NCI-H524 (cell line): Measurements from ENCODE around the gene AP2A2.
"Not testable (repeated sequence)": the region's sequence is repeated elsewhere in the genome, so short reads cannot be mapped to it uniquely, and the experiment has no call there.

ENCODE experiments used
- DNase-seq, 2 experiments: peaks; one replicate each; lab custom pipeline; 2025; lab: John Stamatoyannopoulos, UW

Gene AP2A2

DNA sequence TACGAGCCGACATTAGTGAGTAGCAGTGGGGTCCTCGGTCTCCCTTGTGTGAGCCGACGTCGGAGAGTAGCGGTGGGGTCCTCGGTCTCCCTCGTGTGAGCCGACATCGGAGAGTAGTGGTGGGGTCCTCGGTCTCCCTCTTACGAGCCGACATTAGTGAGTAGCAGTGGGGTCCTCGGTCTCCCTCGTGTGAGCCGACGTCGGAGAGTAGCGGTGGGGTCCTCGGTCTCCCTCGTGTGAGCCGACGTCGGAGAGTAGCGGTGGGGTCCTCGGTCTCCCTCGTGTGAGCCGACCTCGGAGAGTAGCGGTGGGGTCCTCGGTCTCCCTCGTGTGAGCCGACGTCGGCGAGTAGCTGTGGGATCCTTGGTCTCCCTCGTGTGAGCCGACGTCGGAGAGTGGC is 49.7 kb downstream of the AP2A2 start:
- DNase-seq, result not testable (repeated sequence)

DNA sequence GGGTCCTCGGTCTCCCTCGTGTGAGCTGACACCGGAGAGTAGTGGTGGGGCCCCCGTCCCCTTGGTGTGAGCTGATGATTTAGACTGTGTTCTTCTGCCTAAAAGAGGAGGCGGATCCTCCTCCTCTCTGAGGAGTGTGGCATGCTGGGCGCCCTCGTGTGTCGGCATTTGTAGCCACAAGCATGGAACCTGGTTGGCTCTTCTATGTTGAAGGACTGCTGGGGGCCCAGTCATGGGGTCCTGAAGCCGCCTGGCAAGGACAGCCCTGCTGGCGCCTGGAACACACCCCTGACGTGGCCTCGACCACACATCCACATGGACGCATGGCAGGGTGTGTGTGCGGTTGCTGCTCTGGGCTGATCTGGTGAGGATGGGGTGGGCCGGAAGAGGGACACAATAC is 50.2 kb downstream of the AP2A2 start:
- peak; percentile 19 to 52 for DNase-seq

DNA sequence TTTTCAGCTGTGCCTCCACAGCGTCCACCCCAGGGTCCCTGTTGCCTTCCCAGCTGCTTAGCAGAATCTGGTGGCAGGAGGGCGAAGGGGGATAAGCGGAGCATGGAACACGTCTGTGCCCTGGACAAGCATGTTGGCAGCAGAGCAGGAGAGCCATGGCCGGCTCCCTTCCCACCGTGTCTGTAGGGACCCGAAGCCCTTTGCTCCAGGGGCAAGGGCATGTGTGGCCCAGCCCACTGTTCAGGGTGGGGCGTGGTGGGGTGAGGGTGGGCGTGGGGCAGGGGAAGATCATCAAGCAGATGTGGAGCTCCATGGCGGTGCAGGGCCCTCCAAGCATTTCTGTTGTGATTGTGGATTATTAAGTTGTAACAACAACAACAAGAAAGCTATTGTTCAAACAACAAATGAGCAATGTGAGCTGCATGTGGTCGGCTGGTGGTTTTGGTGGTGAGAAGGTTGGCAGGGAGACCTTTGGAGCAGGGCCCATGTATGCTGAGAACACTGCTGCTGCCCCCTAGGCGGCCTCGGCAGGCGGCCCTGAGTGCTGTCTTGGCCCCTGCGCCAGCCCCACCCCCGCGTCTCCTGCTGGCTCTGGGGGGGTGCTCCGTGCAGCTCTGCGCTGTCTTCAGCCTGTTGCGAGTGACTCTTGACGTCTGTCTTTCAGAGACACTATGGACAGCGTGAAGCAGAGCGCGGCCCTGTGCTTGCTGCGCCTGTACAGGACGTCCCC is 50.9 kb downstream of the AP2A2 start:
- no peak for DNase-seq

DNA sequence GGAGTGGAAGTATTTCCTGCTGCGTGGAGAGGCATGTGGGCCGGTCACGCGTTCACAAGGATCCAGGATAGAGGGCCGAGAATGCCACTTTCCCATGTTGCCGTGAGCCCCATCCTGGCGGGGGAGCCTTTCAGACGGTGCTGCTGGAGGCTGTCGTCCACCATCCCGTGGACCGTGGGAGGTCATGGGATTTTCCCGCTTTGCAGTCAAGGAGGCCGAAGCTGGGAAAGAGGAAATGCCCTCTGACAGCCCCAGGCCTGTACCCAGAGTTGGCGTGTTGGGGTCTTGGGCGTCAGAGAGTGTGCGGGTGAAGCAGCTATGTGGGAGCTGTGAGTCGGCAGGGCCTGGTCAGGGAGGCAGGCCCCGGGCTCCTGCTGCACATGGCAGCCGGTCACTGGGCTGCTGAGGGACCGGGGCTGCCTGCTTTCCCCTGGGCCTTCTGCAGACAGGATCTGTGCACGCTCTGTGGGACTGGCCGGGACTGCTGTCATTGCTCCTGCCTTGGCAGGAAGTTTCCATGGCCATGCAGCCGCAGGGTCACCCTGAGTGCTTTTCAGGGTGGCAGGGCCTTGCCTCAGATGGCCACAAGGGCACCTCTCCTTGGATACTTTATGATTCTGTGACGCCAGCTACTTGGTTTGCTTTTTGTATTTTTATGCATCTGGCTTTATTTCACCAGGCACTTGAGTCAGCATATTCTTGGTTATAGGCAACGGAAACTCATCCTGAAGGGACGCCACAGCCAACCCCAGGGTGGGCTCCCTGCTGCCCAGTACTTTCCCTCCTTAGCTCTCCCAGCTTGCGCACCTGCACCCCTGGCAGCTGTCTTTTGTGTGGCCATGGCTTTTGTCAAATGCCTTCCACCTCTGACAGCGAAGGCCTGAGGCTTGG is 52.4 kb downstream of the AP2A2 start:
- no peak for DNase-seq

DNA sequence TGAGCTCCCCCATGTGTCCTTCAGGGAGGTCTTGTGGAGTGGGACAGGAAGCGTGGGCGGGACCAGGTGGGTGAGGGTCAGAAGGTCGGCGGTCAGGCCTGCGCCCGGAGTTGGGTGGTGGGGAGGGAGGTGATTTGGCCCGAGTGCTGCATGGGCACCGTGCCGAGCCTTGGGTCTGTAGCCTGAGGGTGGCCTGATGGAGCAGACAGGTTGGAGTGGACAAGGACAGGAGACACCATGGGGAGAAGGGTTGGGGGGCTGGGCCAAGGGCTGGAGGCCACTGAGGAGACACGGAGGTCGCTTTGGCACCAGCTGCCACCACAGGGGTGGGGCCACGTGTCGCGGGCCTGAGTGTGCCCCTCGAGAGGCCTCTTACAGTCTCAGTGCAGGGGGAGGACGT is 53.1 kb downstream of the AP2A2 start:
- no peak for DNase-seq

DNA sequence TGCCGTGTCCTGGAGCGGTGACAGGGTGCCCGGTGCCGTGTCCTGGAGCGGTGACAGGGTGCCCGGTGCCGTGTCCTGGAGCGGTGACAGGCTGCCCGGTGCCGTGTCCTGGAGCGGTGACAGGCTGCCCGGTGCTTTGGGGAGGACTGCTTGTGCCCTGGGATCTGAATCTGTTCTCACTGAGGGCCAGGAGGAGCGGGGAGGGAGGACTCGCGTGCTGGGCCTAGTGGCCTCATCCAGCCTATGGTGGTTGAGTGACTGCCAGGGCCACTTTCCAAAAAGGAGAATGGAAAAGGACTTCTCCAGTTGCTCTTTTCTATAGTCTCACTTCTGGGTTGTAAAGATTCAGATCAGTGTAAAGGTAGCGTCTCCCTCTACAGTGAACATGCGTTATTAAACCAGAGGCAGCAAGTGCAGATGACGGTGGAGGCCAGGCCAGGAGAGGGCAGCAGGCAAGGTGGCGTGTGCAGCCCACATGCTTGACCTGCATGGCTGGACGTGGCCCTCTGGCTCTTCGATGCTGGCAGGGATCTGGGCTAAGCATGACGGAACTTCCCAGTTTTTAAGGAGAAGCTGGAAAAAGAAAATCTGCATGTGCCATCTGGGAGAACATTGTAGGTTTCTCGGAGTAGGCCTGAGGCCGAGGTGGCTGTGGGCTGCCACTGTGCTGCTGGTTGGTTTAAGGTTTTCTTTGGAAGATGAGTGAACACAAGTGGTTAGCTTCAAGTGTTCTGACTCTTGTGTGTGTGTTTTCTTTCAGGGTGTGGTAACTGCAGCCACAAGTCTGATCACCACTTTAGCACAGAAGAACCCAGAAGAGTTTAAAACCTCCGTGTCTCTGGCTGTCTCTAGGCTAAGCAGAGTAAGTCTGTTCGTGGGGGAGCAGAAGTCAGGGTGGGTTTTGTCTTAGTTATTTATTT is 55.0 kb downstream of the AP2A2 start:
- DNase-seq, result no peak

DNA sequence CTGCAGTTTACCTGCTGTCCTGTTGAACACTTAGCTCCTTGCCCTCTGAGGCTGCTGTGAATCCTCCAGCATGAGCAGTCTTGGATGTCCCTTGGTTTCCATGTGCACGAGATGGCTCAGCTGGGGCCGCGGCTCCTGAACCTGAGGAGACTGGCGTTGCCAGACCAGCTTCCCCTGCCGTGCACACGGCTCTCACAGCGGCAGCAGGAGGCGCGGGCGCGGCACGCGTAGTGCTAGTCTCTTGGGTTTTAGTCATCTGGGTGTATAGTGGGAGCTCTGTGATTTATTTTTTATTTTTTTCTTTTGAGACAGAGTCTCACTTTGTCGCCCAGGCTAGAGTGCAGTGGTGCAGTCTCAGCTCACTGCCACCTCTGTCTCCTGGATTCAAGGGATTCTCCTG is 56.1 kb downstream of the AP2A2 start:
- DNase-seq, result no peak

DNA sequence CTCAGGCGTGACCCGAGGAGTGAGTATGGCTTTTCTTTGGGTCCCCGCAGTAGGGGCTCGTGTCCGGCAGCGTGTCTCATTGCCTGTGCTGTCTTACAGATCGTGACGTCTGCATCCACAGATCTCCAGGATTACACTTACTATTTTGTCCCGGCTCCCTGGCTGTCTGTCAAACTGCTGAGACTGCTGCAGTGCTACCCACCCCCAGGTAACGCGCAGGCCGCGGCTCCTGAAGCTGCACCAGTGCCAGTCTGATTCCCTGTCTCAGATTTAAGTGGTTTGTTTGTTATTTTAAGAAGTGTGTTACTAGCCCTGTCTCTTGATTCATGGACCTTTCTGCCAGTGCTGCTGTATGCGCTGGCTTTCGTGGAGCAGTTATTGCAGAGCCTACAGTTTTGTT is 58.9 kb downstream of the AP2A2 start:
- DNase-seq, result no peak

DNA sequence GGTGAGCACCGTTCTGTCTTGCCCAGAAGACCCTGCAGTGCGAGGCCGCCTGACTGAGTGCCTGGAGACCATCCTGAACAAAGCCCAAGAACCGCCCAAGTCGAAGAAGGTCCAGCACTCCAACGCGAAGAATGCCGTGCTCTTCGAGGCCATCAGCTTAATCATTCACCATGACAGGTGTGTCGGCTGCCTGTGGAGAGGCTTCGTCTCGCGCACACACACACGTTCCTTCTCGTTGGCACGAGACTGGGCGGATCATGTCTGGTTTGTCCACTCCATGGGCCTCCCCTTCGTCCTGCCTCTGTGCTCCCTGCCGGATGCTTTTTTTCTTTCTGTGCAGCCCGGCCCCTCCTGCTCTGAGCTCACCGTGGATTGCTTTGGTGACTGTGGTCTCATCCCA is 59.7 kb downstream of the AP2A2 start:
- no peak for DNase-seq

DNA sequence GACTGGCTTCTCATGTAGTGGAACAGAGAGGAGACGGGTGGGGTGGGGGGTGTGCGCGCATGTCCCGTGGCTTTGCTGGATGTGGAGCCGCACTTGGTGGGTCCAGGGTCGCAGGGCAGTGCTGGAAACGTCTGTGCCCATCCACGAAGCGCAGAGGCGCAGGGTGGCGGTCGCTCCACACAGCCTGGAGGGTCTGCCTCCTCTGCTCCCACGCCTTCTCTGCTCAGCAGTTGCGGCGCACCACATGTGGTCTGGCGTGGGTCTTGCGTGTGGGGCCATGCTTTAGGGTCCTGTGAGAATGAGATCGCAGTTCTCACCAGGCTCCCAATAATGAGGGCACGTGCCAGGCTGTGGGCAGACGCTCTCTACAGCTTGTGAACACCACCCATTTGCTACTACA is 60.2 kb downstream of the AP2A2 start:
- DNase-seq, result no peak

DNA sequence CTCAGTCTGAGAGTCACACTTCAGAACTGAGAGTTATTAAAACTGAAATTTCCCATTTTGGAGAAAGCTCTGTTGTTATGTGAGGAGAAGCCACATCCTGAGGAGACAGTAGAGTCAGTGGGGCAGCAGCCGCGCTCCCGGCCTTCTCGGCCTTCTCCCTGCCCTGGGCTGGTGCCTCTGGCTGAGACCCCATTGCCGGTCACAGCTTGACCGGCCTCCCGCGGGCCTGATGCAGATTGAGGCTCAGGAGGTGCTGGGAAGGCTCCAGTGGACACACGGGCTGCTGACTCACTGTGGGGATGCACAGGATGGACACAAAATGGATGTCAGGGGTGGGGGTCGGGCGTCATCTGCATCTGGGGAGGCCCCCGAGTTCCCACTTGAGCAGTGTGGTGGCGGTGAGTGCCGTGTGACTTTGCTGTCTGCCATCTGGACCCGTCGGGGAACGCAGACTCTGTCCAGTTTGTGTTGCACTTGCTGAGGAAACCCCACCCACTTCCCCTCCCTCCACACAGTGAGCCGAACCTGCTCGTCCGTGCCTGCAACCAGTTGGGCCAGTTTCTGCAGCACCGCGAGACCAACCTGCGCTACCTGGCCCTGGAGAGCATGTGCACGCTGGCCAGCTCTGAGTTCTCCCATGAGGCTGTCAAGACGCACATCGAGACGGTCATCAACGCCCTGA is 60.7 kb downstream of the AP2A2 start:
- no peak for DNase-seq

DNA sequence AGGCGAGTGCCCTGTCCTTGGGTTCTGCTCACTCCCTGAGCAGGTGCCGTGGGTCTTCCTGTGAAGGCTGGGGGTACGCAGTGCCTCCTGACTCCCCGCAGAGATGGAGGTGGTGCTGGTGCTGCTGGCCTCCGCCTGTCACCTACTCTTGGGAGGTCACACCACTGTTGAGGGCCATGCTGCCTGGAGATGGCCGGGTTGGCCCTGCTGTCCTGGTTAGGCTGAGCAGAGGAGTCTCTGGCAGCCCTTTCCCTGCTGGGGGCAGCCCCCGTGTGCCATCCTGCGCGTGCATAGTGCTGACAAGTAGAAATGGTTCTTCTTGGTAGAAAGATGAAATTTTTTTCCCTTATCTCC is 61.3 kb downstream of the AP2A2 start:
- DNase-seq, result no peak

DNA sequence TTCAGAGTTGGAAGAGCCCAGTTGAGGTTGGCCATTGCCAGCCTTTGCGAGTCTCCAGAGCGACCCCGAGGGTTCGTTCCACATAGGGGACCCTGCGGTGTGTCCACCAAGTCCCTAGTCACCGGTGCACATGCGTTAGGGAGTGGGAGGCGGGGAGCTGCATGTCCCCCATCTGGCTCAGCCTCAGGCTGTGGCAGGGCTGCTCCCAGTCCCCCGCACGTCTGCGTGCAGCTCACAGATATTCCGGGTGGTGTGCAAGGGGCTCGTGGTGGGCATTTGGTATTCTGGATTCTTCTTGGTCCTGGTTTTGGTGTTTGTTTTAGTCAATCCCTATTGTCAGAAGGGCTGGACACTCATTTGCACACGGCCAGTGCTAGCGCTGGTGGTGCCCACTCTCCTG is 62.0 kb downstream of the AP2A2 start:
- no peak for DNase-seq

DNA sequence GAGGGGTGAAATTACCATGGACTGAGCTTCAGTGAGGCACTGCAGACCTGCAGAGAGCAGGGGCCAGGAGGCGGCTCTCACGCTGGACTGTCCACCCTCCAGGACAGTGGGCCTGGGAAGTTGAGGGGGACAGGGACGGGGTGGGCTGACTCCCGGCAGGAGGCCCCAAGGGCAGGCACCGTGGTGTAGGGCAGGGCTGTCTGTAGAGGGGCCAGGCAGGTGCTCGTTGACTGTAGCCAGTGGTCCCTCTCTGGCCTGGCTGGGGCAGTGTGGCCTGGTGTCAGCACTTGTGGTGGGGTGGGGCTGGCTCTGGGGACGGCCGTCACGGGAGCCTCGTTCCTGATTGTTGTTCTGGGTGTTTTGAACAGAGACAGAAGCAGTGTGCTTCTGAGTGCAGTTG is 64.4 kb downstream of the AP2A2 start:
- DNase-seq, result no peak

DNA sequence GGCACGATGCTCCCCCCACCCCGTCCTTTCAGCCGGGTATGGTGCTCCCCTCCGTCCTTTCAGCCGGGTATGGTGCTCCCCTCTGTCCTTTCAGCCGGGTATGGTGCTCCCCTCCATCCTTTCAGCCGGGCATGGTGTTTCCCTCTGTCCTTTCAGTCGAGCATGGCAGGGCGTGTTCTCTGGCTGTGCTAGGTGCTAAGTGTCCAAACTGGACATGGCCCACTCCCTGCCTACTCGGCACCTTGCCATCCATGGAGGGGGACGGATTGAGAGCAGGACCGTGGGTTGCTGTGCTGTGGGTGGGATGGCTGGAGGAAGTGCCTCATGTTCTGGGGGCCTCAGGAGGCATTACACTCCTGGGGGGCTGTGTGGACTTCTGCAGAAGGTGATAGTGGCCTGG is 65.4 kb downstream of the AP2A2 start:
- DNase-seq, result no peak

DNA sequence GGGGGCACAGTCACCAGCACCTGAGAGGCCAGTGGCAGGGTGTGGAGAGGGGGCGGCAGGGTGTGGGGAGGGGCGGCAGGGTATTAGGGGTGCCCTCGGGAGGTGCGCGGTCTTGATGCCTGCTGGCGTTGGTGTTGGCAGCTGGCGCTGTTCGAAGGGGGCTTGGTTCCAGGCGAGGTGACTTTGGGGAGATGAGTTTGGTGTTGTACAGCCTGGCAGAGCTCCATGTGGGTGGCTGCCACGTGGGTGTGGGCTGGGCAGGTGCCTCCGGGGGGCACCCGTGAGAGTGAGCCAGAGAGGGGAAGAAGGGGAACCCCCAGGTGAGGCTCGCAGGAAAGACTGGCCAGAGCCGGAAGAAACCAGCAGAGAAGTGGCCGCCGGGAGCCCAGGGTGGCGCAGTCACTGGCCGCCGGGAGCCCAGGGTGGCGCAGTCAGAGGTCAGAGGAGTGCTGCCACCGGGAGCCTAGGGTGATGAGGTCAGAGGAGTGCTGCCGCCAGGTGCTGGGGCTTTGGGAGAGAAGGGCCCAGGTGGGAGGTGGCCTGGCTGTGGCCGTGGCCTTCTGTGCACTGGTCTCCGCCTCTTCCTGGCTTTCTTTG is 66.1 kb downstream of the AP2A2 start:
- no peak for DNase-seq

DNA sequence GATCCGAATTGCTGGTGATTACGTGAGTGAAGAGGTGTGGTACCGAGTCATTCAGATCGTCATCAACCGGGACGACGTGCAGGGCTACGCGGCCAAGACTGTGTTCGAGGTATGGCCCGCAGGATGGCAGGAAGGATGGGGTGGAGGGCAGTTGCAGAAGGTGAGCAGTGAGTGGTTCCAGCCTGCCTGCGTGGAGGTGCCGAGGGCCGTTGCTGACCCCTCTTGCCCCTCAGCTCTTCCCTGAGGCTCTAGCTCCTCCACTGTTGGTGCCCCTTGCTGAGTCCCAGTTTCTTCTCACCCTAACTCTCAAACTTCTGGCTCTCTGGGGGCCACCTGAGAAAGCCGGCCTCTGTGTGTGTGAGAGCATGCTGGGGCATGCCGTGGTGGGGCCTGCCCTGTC is 66.9 kb downstream of the AP2A2 start:
- no peak for DNase-seq

DNA sequence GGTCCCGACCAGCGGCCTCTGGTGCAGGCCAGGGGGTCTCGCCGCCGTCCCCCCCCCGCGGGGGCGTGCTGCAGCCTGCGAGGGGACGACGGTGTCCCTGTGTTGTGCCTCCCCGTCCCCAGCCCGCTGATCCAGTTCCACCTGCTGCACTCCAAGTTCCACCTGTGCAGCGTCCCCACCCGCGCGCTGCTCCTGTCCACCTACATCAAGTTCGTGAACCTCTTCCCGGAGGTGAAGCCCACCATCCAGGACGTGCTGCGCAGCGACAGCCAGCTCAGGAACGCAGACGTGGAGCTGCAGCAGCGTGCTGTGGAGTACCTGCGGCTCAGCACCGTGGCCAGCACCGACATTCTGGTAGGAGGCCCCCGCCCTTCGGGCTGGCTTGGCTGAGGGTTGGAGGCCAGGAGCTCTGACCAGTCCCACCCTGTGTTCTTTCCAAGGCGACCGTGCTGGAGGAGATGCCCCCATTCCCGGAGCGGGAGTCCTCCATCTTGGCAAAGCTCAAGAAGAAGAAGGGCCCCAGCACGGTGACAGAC is 68.0 kb downstream of the AP2A2 start:
- no peak for DNase-seq

DNA sequence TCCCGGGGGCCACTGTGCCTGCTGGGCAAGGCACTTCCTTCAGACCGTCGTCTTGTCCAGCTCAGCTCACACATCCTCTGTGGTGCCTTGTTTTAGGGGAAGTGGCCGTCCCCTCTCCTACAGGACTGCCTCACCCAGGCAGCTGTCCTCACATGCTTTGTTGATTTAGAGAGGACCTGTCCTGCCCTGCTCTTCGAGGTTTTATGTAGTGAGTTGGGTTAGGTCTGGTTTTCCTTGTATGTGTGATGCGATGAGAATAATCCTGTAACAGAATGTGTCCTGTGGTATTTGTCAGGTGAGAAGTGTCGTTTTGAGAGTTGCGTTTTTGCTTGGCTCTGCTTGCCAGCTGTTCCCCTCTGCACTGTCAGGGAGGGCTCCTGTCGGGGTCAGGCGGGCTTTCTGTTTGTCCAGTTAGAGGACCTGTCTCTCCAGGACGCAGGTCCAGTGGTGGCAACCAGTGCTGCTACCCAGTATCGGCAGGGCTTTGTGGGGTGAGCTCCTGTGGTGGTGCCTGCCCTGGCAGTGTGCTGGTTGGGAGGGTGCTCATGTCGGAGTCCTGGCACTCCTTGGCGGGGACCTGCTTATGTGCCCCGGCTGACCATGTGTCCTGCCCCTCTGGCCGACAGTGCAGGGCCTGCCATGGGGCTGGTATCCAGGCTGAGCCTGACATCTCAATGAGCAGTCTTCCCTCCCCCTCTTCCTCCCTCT is 69.5 kb downstream of the AP2A2 start:
- no peak for DNase-seq

DNA sequence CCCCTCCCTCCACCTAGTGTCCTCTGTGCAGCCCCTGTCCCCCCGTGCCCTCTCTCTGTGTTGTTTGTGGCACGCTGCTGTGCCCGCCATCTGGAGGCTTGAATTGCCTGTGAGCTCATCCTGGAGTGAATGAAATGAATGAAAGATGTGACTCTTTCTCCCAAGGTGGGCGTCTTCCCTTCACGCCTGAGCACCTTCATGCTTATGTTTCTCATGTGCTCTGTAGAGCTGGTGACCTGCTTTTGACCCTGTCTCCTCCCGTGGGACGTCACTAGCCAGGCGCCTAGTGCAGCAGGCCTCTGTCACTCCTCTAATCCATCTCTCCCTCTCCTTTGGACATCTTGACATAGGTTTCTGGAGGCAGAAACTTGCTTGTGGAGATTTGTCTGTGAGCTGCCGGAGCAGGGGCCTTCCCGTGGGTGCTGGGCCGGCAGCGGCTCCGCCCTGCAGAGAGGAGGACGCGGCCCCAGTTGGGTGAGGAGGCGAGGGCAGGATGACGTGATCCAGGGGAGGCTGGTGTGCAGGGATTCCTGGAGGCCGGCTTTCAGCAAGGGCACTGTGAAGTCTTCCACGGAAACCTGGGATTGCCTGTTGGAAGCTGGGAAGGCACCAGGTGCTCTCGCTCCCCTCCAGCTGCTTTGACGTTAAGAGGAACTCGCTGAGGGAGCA is 70.2 kb downstream of the AP2A2 start:
- peak; percentile 32 to 73 for DNase-seq
